ENCODE measurements around the gene PRDM1.
A peak's percentile ranks its signal among the peaks of the same experiment; 100 is the strongest.

PRDM1 gene

GRCh38 chr6:106098383-106099234 is 12.5 kb downstream of the PRDM1 start:
- Histone ChIP-seq H3F3A (ENCODE audit: low read depth) (no peaks in the 10 kb centered on the region), H2AFZ (ENCODE audit: low read length) (peak overlapping the region; percentile 88; the same call in 1 of the 2 replicates), H3K27me3 (ENCODE audit: insufficient read depth, low read length, poor library complexity, severe bottlenecking) (no peaks in the 10 kb centered on the region), H3K9me3 (ENCODE audit: insufficient read depth, low read depth, low read length) (no peaks in the 10 kb centered on the region), H3K4me3 (ENCODE audit: low read length, poor library complexity, severe bottlenecking) (peak overlapping the region; percentile 81), H3K4me2 (ENCODE audit: low read depth, low read length, poor library complexity, severe bottlenecking) (peak overlapping the region; percentile 77), H3K36me3 (ENCODE audit: insufficient read depth, low read length) (no peaks in the 10 kb centered on the region), H3K9me2 (replicated peaks; ENCODE audit: low read depth, low read length) (no peaks in the 10 kb centered on the region), H4K20me1 (ENCODE audit: insufficient read depth, low read length, poor library complexity, severe bottlenecking) (no peaks in the 10 kb centered on the region), H3K79me2 (ENCODE audit: insufficient read depth, low read length) (no peaks in the 10 kb centered on the region), H3K9ac (ENCODE audit: low read depth, low read length, poor library complexity, severe bottlenecking) (peak overlapping the region; percentile 92), H3K4me1 (ENCODE audit: insufficient read depth, low read length, poor library complexity, severe bottlenecking) (peaks cover 64% of the 10 kb centered on the region)
- TF ChIP-seq CTCF (conservative IDR thresholded peaks at IDR 0.05; ENCODE audit: low read length), result no peak
- no peak for TF ChIP-seq EZH2phosphoT487 (IDR thresholded peaks at IDR 0.05; ENCODE audit: borderline replicate concordance)

- Histone ChIP-seq H4K20me1 (ENCODE audit: insufficient read depth, low read length, poor library complexity, severe bottlenecking) (no peaks in the 10 kb centered on the region), H3F3A (ENCODE audit: low read depth) (no peaks in the 10 kb centered on the region), H2AFZ (ENCODE audit: low read length) (peak overlapping the region; percentile 88; the same call in 1 of the 2 replicates), H3K9me2 (replicated peaks; ENCODE audit: low read depth, low read length) (no peaks in the 10 kb centered on the region), H3K4me3 (ENCODE audit: low read length, poor library complexity, severe bottlenecking) (peak overlapping the region; percentile 81), H3K9me3 (ENCODE audit: insufficient read depth, low read depth, low read length) (no peaks in the 10 kb centered on the region), H3K79me2 (ENCODE audit: insufficient read depth, low read length) (no peaks in the 10 kb centered on the region), H3K9ac (ENCODE audit: low read depth, low read length, poor library complexity, severe bottlenecking) (peak overlapping the region; percentile 92), H3K27me3 (ENCODE audit: insufficient read depth, low read length, poor library complexity, severe bottlenecking) (no peaks in the 10 kb centered on the region), H3K4me1 (ENCODE audit: insufficient read depth, low read length, poor library complexity, severe bottlenecking) (peaks cover 66% of the 10 kb centered on the region), H3K36me3 (ENCODE audit: insufficient read depth, low read length) (no peaks in the 10 kb centered on the region), H3K4me2 (ENCODE audit: low read depth, low read length, poor library complexity, severe bottlenecking) (peak overlapping the region; percentile 77)
- TF ChIP-seq EZH2phosphoT487 (IDR thresholded peaks at IDR 0.05; ENCODE audit: borderline replicate concordance) (no peak), CTCF (conservative IDR thresholded peaks at IDR 0.05; ENCODE audit: low read length) (no peak)
These were observed 13.1 kb downstream of the PRDM1 start for GRCh38 chr6:106099235-106099537.

- H2AFZ ChIP-seq (ENCODE audit: low read length), result no peak overlapping the region
- no peaks in the 10 kb centered on the region for H3K79me2 ChIP-seq (ENCODE audit: insufficient read depth, low read length)
- no peaks in the 10 kb centered on the region for H4K20me1 ChIP-seq (ENCODE audit: insufficient read depth, low read length, poor library complexity, severe bottlenecking)
- no peaks in the 10 kb centered on the region for H3K27me3 ChIP-seq (ENCODE audit: insufficient read depth, low read length, poor library complexity, severe bottlenecking)
- H3K9ac ChIP-seq (ENCODE audit: low read depth, low read length, poor library complexity, severe bottlenecking), result no peak overlapping the region
- H3K9me3 ChIP-seq (ENCODE audit: insufficient read depth, low read depth, low read length), result no peaks in the 10 kb centered on the region
- H3K36me3 ChIP-seq (ENCODE audit: insufficient read depth, low read length), result no peaks in the 10 kb centered on the region
- H3F3A ChIP-seq (ENCODE audit: low read depth), result no peaks in the 10 kb centered on the region
- no peak for TF ChIP-seq EZH2phosphoT487 (IDR thresholded peaks at IDR 0.05; ENCODE audit: borderline replicate concordance)
- TF ChIP-seq CTCF (conservative IDR thresholded peaks at IDR 0.05; ENCODE audit: low read length), result no peak
- H3K4me3 ChIP-seq (ENCODE audit: low read length, poor library complexity, severe bottlenecking), result no peak overlapping the region
- no peaks in the 10 kb centered on the region for H3K9me2 ChIP-seq (replicated peaks; ENCODE audit: low read depth, low read length)
- H3K4me2 ChIP-seq (ENCODE audit: low read depth, low read length, poor library complexity, severe bottlenecking), result no peak overlapping the region
- peaks cover 57% of the 10 kb centered on the region for H3K4me1 ChIP-seq (ENCODE audit: insufficient read depth, low read length, poor library complexity, severe bottlenecking)
These were observed 14.6 kb downstream of the PRDM1 start for GRCh38 chr6:106100755-106101154.

All from Loucy (cell line).